Glutamatergic neuron (in vitro differentiated cells): ENCODE results near the gene FRMD3. TPM values are rescaled to one million over a fixed set of nuclear protein-coding genes. Genes with fewer than 3 reads are reported as not detected.

ENCODE experiments used
- DNase-seq: peaks from one replicate; pipeline ENCODE4 v3.0.0; 2022
- H3K27ac Mint-ChIP-seq: one replicate; pipeline ENCODE4 v1.8.0; 2020; ENCODE audit warnings: mild to moderate bottlenecking, mixed read lengths, inconsistent platforms; ENCODE audit not compliant: unreplicated experiment
- H3K27me3 Mint-ChIP-seq: one replicate; pipeline ENCODE4 v1.8.0; 2020; ENCODE audit warnings: mild to moderate bottlenecking, moderate library complexity, mixed read lengths, inconsistent platforms; ENCODE audit not compliant: unreplicated experiment
- H3K36me3 Mint-ChIP-seq: one replicate; pipeline ENCODE4 v1.8.0; 2020; ENCODE audit warnings: mild to moderate bottlenecking, mixed read lengths, inconsistent platforms; ENCODE audit not compliant: unreplicated experiment
- H3K4me1 Mint-ChIP-seq: one replicate; pipeline ENCODE4 v1.8.0; 2020; ENCODE audit warnings: mild to moderate bottlenecking, low read depth, mixed read lengths, inconsistent platforms; ENCODE audit not compliant: unreplicated experiment
- H3K4me3 Mint-ChIP-seq: one replicate; pipeline ENCODE4 v1.8.0; 2020; ENCODE audit warnings: mild to moderate bottlenecking, mixed read lengths, inconsistent platforms; ENCODE audit not compliant: unreplicated experiment
- H3K9me3 Mint-ChIP-seq: one replicate; pipeline ENCODE4 v1.8.0; 2020; ENCODE audit warnings: mild to moderate bottlenecking, moderate library complexity, mixed read lengths, inconsistent platforms; ENCODE audit not compliant: unreplicated experiment
- total RNA-seq: library from RNA; stranded (reverse); fragmentation: NEBNext Ultra II Directional; extraction: Animal tissue kit (Norgen Biotek cat#: 25700); gene quantifications from one replicate; pipeline ENCODE4 v1.2.1, GENCODE V29; 2021; ENCODE audit not compliant: unreplicated experiment
- TF ChIP-seq, protein P1 (sequence below): fragments of 200-600 bp; sonication (generic); IDR thresholded peaks from one replicate; pipeline ENCODE4 v1.5.0; 2021; ENCODE audit not compliant: partially characterized antibody, unreplicated experiment

FRMD3 gene
- total RNA-seq, 1 donor from 2014 or later: 20.7 TPM

DNA sequence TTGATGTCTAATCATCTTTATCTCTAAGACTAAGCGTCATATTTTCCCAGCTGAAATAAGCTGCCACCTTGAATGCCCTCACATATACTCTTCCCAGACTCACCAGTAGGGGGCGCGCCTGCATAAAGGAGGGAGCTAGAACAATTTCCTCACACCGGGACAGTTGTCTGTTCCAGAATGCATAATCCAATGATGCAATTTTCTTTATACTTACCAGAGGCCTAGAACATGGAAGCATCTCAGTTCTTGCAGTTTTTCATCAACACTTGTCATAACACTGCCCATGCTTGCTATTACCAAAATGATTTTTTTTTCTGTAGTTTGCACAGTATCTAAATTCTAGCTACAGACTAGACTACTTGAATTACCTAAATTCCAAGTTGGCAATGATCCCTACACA, 203.9 kb downstream of the FRMD3 start:
- no peaks in the 10 kb centered on the region for H3K36me3 Mint-ChIP-seq
- no peak overlapping the region for H3K27ac Mint-ChIP-seq
- H3K4me1 Mint-ChIP-seq: peaks cover 3% of the 10 kb centered on the region
- peaks cover 3% of the 10 kb centered on the region for H3K9me3 Mint-ChIP-seq
- DNase-seq: peak; percentile 89
- no peak overlapping the region for H3K4me3 Mint-ChIP-seq
- H3K27me3 Mint-ChIP-seq: peaks cover 6% of the 10 kb centered on the region
- TF ChIP-seq, protein P1, sequence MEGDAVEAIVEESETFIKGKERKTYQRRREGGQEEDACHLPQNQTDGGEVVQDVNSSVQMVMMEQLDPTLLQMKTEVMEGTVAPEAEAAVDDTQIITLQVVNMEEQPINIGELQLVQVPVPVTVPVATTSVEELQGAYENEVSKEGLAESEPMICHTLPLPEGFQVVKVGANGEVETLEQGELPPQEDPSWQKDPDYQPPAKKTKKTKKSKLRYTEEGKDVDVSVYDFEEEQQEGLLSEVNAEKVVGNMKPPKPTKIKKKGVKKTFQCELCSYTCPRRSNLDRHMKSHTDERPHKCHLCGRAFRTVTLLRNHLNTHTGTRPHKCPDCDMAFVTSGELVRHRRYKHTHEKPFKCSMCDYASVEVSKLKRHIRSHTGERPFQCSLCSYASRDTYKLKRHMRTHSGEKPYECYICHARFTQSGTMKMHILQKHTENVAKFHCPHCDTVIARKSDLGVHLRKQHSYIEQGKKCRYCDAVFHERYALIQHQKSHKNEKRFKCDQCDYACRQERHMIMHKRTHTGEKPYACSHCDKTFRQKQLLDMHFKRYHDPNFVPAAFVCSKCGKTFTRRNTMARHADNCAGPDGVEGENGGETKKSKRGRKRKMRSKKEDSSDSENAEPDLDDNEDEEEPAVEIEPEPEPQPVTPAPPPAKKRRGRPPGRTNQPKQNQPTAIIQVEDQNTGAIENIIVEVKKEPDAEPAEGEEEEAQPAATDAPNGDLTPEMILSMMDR: peak; percentile 92

GRCh38 chr9:83330207-83331196, 207.7 kb downstream of the FRMD3 start:
- TF ChIP-seq, protein P1: no peak
- Mint-ChIP-seq H3K36me3 (no peaks in the 10 kb centered on the region), H3K27me3 (peaks cover 10% of the 10 kb centered on the region), H3K27ac (no peak overlapping the region), H3K9me3 (peaks cover 9% of the 10 kb centered on the region), H3K4me1 (peaks cover 29% of the 10 kb centered on the region), H3K4me3 (no peak overlapping the region)
- DNase-seq: no peak

- no peak for DNase-seq
- peaks cover 8% of the 10 kb centered on the region for H3K27me3 Mint-ChIP-seq
- H3K36me3 Mint-ChIP-seq: peaks cover under 1% of the 10 kb centered on the region
- H3K4me1 Mint-ChIP-seq: peaks cover 29% of the 10 kb centered on the region
- peak overlapping the region; percentile 90 for H3K27ac Mint-ChIP-seq
- peak overlapping the region; percentile 53 for H3K4me3 Mint-ChIP-seq
- H3K9me3 Mint-ChIP-seq: peaks cover 9% of the 10 kb centered on the region
- TF ChIP-seq, protein P1: no peak
These were observed 210.2 kb downstream of the FRMD3 start for GRCh38 chr9:83327750-83328622.

- H3K9me3 Mint-ChIP-seq: peaks cover 9% of the 10 kb centered on the region
- H3K4me1 Mint-ChIP-seq: peaks cover 29% of the 10 kb centered on the region
- H3K27me3 Mint-ChIP-seq: peaks cover 8% of the 10 kb centered on the region
- H3K27ac Mint-ChIP-seq: peak overlapping the region; percentile 90
- H3K4me3 Mint-ChIP-seq: peak overlapping the region; percentile 53
- H3K36me3 Mint-ChIP-seq: peaks cover 5% of the 10 kb centered on the region
- DNase-seq: peak; percentile 20
- TF ChIP-seq, protein P1: no peak
These were observed 210.9 kb downstream of the FRMD3 start for GRCh38 chr9:83327323-83327722.
